ENCODE measurements around the gene MRPL1.

The MRPL1 gene

GRCh38 chr4:77989968-77990367 is 127.3 kb downstream of the MRPL1 start:
- Histone ChIP-seq H3K27ac (ENCODE audit: low read depth, low read length) (no peak overlapping the region), H3K36me3 (ENCODE audit: control insufficient read depth, insufficient read depth, low read length) (no peaks in the 10 kb centered on the region), H3K4me3 (ENCODE audit: low read depth, low read length) (no peak overlapping the region), H3K9ac (ENCODE audit: low read depth, low read length) (no peak overlapping the region), H3K27me3 (ENCODE audit: control insufficient read depth, insufficient read depth, low read length) (no peaks in the 10 kb centered on the region), H3K4me1 (ENCODE audit: control insufficient read depth, insufficient read depth, low read length) (peaks cover 27% of the 10 kb centered on the region), H3K9me3 (ENCODE audit: control insufficient read depth, insufficient read depth, low read length) (no peaks in the 10 kb centered on the region)

DNA sequence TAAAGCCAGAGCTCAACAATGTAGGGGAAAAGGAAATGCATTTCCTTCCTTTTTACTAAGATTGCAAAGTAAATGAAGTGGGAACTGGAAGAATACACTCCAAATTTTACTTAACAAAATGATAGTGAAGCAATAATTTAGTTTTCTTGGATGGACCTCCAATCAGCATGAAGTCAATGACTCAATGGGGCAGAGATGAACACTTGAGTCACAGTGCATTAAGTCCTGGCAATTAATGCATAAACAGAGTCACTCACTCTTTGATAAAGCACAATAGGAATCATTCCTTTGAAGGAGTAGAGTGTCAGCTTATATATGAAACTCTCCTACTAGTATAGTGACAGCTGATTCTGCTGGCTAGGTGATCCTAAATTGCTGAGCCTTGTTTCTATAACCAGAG is 127.8 kb downstream of the MRPL1 start:
- Histone ChIP-seq H3K27me3 (ENCODE audit: control insufficient read depth, insufficient read depth, low read length) (no peaks in the 10 kb centered on the region), H3K9me3 (ENCODE audit: control insufficient read depth, insufficient read depth, low read length) (no peaks in the 10 kb centered on the region), H3K4me3 (ENCODE audit: low read depth, low read length) (no peak overlapping the region), H3K36me3 (ENCODE audit: control insufficient read depth, insufficient read depth, low read length) (no peaks in the 10 kb centered on the region), H3K4me1 (ENCODE audit: control insufficient read depth, insufficient read depth, low read length) (peaks cover 29% of the 10 kb centered on the region), H3K27ac (ENCODE audit: low read depth, low read length) (no peak overlapping the region), H3K9ac (ENCODE audit: low read depth, low read length) (no peak overlapping the region)

- no peak overlapping the region for H3K27ac ChIP-seq (ENCODE audit: low read depth, low read length)
- H3K9me3 ChIP-seq (ENCODE audit: control insufficient read depth, insufficient read depth, low read length): no peaks in the 10 kb centered on the region
- no peaks in the 10 kb centered on the region for H3K27me3 ChIP-seq (ENCODE audit: control insufficient read depth, insufficient read depth, low read length)
- H3K4me1 ChIP-seq (ENCODE audit: control insufficient read depth, insufficient read depth, low read length): peaks cover 29% of the 10 kb centered on the region
- H3K36me3 ChIP-seq (ENCODE audit: control insufficient read depth, insufficient read depth, low read length): no peaks in the 10 kb centered on the region
- no peak overlapping the region for H3K4me3 ChIP-seq (ENCODE audit: low read depth, low read length)
- no peak overlapping the region for H3K9ac ChIP-seq (ENCODE audit: low read depth, low read length)
Measured at GRCh38 chr4:77990904-77991358, 128.3 kb downstream of the MRPL1 start.

DNA sequence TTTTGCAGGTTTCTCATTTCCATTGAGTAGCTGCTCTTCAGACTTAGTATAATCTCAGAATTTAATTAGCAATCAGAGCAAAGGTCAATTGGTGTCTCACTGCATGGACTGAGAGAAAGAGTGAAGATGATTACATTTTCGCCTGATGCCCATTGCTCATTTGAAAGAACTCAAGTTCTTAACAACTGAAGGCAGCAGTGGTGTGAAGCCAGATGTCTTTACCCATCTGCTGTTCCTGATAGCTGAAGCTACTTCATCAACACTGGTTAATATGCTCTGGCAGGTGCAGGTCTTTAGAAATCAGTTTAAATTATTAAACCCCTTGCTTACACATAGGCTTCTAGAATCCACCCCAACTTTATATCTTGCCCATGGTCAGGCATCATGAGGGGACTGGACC is 130.0 kb downstream of the MRPL1 start:
- Histone ChIP-seq H3K27me3 (ENCODE audit: control insufficient read depth, insufficient read depth, low read length) (no peaks in the 10 kb centered on the region), H3K4me3 (ENCODE audit: low read depth, low read length) (no peak overlapping the region), H3K27ac (ENCODE audit: low read depth, low read length) (no peak overlapping the region), H3K9ac (ENCODE audit: low read depth, low read length) (no peak overlapping the region), H3K4me1 (ENCODE audit: control insufficient read depth, insufficient read depth, low read length) (peaks cover 29% of the 10 kb centered on the region), H3K36me3 (ENCODE audit: control insufficient read depth, insufficient read depth, low read length) (no peaks in the 10 kb centered on the region), H3K9me3 (ENCODE audit: control insufficient read depth, insufficient read depth, low read length) (no peaks in the 10 kb centered on the region)

DNA sequence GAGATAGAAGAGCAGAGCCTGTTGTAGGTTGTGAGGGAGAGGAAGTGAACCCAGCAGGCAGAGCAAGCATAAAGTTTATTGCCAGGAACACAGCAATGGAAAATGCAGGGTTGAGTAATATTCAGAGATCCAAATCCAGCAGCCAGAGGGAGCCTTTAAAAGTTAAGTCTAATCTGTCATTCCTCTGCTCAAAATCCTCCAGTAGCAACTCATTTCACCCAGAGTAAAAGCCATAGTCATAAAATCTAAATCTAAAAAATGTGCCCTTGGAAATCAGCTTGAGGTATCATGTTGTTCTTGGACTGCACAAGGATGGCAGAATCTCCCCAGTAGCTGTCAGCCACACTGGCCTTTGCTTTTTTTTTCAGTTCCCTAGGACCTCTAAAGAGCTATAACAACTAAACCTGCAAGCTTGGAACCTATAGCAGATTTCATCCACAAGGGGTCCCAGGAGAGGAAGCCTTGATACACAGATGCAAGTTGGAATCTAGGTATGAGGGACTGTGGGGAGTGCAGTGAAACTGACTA is 131.6 kb downstream of the MRPL1 start:
- peaks cover 29% of the 10 kb centered on the region for H3K4me1 ChIP-seq (ENCODE audit: control insufficient read depth, insufficient read depth, low read length)
- no peak overlapping the region for H3K27ac ChIP-seq (ENCODE audit: low read depth, low read length)

GRCh38 chr4:77996076-77996475 is 133.4 kb downstream of the MRPL1 start:
- Histone ChIP-seq H3K27ac (ENCODE audit: low read depth, low read length) (no peak overlapping the region), H3K4me3 (ENCODE audit: low read depth, low read length) (no peak overlapping the region), H3K36me3 (ENCODE audit: control insufficient read depth, insufficient read depth, low read length) (no peaks in the 10 kb centered on the region), H3K27me3 (ENCODE audit: control insufficient read depth, insufficient read depth, low read length) (no peaks in the 10 kb centered on the region), H3K4me1 (ENCODE audit: control insufficient read depth, insufficient read depth, low read length) (peaks cover 26% of the 10 kb centered on the region), H3K9me3 (ENCODE audit: control insufficient read depth, insufficient read depth, low read length) (no peaks in the 10 kb centered on the region), H3K9ac (ENCODE audit: low read depth, low read length) (no peak overlapping the region)

More for the DNA sequence above, 131.6 kb downstream of the MRPL1 start:
- no peaks in the 10 kb centered on the region for H3K36me3 ChIP-seq (ENCODE audit: control insufficient read depth, insufficient read depth, low read length)
- H3K4me3 ChIP-seq (ENCODE audit: low read depth, low read length): no peak overlapping the region
- no peaks in the 10 kb centered on the region for H3K27me3 ChIP-seq (ENCODE audit: control insufficient read depth, insufficient read depth, low read length)
- H3K9ac ChIP-seq (ENCODE audit: low read depth, low read length): no peak overlapping the region
- no peaks in the 10 kb centered on the region for H3K9me3 ChIP-seq (ENCODE audit: control insufficient read depth, insufficient read depth, low read length)

DNA sequence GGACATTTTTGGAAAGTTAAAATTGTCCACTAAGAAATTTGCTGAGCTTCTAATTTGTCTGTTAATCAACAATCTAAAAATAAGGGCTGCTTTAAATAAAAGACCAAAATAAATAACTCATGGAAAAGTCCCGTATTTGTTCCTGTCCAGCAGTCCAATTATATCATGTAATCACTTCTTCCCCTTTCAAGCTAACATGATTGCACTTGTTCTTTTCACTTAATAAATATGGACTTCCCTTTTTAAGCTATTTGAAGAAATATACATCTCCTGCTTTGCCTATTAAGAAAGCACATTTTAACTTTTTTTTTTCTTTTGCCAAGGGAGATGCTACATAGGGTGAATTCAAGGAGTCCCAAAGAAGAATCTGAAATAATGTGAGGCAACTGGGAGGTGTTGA is 138.9 kb downstream of the MRPL1 start:
- Histone ChIP-seq H3K27me3 (ENCODE audit: control insufficient read depth, insufficient read depth, low read length) (no peaks in the 10 kb centered on the region), H3K27ac (ENCODE audit: low read depth, low read length) (no peak overlapping the region), H3K9me3 (ENCODE audit: control insufficient read depth, insufficient read depth, low read length) (no peaks in the 10 kb centered on the region), H3K9ac (ENCODE audit: low read depth, low read length) (no peak overlapping the region), H3K4me3 (ENCODE audit: low read depth, low read length) (no peak overlapping the region), H3K4me1 (ENCODE audit: control insufficient read depth, insufficient read depth, low read length) (peaks cover 5% of the 10 kb centered on the region; the same call in 1 of the 2 replicates), H3K36me3 (ENCODE audit: control insufficient read depth, insufficient read depth, low read length) (no peaks in the 10 kb centered on the region)

- Histone ChIP-seq H3K36me3 (ENCODE audit: control insufficient read depth, insufficient read depth, low read length) (no peaks in the 10 kb centered on the region), H3K27ac (ENCODE audit: low read depth, low read length) (no peak overlapping the region), H3K27me3 (ENCODE audit: control insufficient read depth, insufficient read depth, low read length) (no peaks in the 10 kb centered on the region), H3K4me1 (ENCODE audit: control insufficient read depth, insufficient read depth, low read length) (peaks cover 5% of the 10 kb centered on the region; the same call in 1 of the 2 replicates), H3K9me3 (ENCODE audit: control insufficient read depth, insufficient read depth, low read length) (no peaks in the 10 kb centered on the region), H3K4me3 (ENCODE audit: low read depth, low read length) (no peak overlapping the region), H3K9ac (ENCODE audit: low read depth, low read length) (no peak overlapping the region)
Measured at GRCh38 chr4:78002260-78002659, 139.6 kb downstream of the MRPL1 start.

Data from HUES48 (cell line).